ENCODE data around the gene AQP2.

The AQP2 gene

GRCh38 chr12:49974231-49974675 is 23.7 kb downstream of the AQP2 start (continued):
- TF ChIP-seq BACH2 (CRISPR knock-in tag; IDR thresholded peaks at IDR 0.05; ENCODE audit: borderline replicate concordance) (no peak), RARB (CRISPR knock-in tag; IDR thresholded peaks at IDR 0.05) (no peak), ZNF565 (CRISPR knock-in tag; conservative IDR thresholded peaks at IDR 0.05; ENCODE audit: low read depth) (no peak), ISL1 (CRISPR knock-in tag; IDR thresholded peaks at IDR 0.05) (no peak)

- ATAC-seq: no peak
- TF ChIP-seq, protein P1, sequence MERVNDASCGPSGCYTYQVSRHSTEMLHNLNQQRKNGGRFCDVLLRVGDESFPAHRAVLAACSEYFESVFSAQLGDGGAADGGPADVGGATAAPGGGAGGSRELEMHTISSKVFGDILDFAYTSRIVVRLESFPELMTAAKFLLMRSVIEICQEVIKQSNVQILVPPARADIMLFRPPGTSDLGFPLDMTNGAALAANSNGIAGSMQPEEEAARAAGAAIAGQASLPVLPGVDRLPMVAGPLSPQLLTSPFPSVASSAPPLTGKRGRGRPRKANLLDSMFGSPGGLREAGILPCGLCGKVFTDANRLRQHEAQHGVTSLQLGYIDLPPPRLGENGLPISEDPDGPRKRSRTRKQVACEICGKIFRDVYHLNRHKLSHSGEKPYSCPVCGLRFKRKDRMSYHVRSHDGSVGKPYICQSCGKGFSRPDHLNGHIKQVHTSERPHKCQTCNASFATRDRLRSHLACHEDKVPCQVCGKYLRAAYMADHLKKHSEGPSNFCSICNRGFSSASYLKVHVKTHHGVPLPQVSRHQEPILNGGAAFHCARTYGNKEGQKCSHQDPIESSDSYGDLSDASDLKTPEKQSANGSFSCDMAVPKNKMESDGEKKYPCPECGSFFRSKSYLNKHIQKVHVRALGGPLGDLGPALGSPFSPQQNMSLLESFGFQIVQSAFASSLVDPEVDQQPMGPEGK (CRISPR knock-in tag; IDR thresholded peaks at IDR 0.05; ENCODE audit: borderline replicate concordance): no peak
- no peak for TF ChIP-seq ZNF565 (CRISPR knock-in tag; conservative IDR thresholded peaks at IDR 0.05; ENCODE audit: low read depth)
- no peak for TF ChIP-seq ESRRG (CRISPR knock-in tag; IDR thresholded peaks at IDR 0.05)
- TF ChIP-seq ZFP30 (CRISPR knock-in tag; IDR thresholded peaks at IDR 0.05): no peak
- TF ChIP-seq BACH2 (CRISPR knock-in tag; IDR thresholded peaks at IDR 0.05; ENCODE audit: borderline replicate concordance): no peak
- TF ChIP-seq GLIS3 (CRISPR knock-in tag; IDR thresholded peaks at IDR 0.05): no peak
- TF ChIP-seq CSDC2 (CRISPR knock-in tag; IDR thresholded peaks at IDR 0.05): no peak
These were observed 24.3 kb downstream of the AQP2 start for GRCh38 chr12:49974677-49975317.

- ATAC-seq: no peak
- TF ChIP-seq, protein P2, sequence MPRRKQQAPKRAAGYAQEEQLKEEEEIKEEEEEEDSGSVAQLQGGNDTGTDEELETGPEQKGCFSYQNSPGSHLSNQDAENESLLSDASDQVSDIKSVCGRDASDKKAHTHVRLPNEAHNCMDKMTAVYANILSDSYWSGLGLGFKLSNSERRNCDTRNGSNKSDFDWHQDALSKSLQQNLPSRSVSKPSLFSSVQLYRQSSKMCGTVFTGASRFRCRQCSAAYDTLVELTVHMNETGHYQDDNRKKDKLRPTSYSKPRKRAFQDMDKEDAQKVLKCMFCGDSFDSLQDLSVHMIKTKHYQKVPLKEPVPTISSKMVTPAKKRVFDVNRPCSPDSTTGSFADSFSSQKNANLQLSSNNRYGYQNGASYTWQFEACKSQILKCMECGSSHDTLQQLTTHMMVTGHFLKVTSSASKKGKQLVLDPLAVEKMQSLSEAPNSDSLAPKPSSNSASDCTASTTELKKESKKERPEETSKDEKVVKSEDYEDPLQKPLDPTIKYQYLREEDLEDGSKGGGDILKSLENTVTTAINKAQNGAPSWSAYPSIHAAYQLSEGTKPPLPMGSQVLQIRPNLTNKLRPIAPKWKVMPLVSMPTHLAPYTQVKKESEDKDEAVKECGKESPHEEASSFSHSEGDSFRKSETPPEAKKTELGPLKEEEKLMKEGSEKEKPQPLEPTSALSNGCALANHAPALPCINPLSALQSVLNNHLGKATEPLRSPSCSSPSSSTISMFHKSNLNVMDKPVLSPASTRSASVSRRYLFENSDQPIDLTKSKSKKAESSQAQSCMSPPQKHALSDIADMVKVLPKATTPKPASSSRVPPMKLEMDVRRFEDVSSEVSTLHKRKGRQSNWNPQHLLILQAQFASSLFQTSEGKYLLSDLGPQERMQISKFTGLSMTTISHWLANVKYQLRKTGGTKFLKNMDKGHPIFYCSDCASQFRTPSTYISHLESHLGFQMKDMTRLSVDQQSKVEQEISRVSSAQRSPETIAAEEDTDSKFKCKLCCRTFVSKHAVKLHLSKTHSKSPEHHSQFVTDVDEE (CRISPR knock-in tag; IDR thresholded peaks at IDR 0.05): no peak
- TF ChIP-seq POU6F1 (CRISPR knock-in tag; IDR thresholded peaks at IDR 0.05; ENCODE audit: borderline replicate concordance, low read depth) (no peak), ZNF8 (CRISPR knock-in tag; IDR thresholded peaks at IDR 0.05) (no peak), SNAI2 (CRISPR knock-in tag; IDR thresholded peaks at IDR 0.05) (no peak), ISL1 (CRISPR knock-in tag; IDR thresholded peaks at IDR 0.05) (no peak), GLIS3 (CRISPR knock-in tag; IDR thresholded peaks at IDR 0.05) (no peak), ZNF565 (CRISPR knock-in tag; conservative IDR thresholded peaks at IDR 0.05; ENCODE audit: low read depth) (no peak), ARNTL (CRISPR knock-in tag; IDR thresholded peaks at IDR 0.05; ENCODE audit: borderline replicate concordance, low read depth) (no peak), RARB (CRISPR knock-in tag; IDR thresholded peaks at IDR 0.05) (no peak), TCF4 (CRISPR knock-in tag; IDR thresholded peaks at IDR 0.05; ENCODE audit: borderline replicate concordance) (no peak), ESRRG (CRISPR knock-in tag; IDR thresholded peaks at IDR 0.05) (no peak), ZFP30 (CRISPR knock-in tag; IDR thresholded peaks at IDR 0.05) (no peak), TOX (CRISPR knock-in tag; IDR thresholded peaks at IDR 0.05; ENCODE audit: borderline replicate concordance) (no peak)
- TF ChIP-seq, protein P1 (CRISPR knock-in tag; IDR thresholded peaks at IDR 0.05; ENCODE audit: borderline replicate concordance): no peak
These were observed 24.8 kb downstream of the AQP2 start for GRCh38 chr12:49975318-49975761.

GRCh38 chr12:49976557-49976956 is 26.0 kb downstream of the AQP2 start:
- no peak for ATAC-seq
- TF ChIP-seq, protein P1 (CRISPR knock-in tag; IDR thresholded peaks at IDR 0.05; ENCODE audit: borderline replicate concordance): no peak
- TF ChIP-seq OSR1 (CRISPR knock-in tag; IDR thresholded peaks at IDR 0.05) (no peak), ZNF70 (CRISPR knock-in tag; IDR thresholded peaks at IDR 0.05) (no peak), SNAI2 (CRISPR knock-in tag; IDR thresholded peaks at IDR 0.05) (no peak), BACH2 (CRISPR knock-in tag; IDR thresholded peaks at IDR 0.05; ENCODE audit: borderline replicate concordance) (no peak), ZNF565 (CRISPR knock-in tag; conservative IDR thresholded peaks at IDR 0.05; ENCODE audit: low read depth) (no peak), ESRRG (CRISPR knock-in tag; IDR thresholded peaks at IDR 0.05) (no peak), GLIS3 (CRISPR knock-in tag; IDR thresholded peaks at IDR 0.05) (no peak), ISL1 (CRISPR knock-in tag; IDR thresholded peaks at IDR 0.05) (no peak), CREB5 (CRISPR knock-in tag; IDR thresholded peaks at IDR 0.05; ENCODE audit: low read depth) (no peak)
- TF ChIP-seq, protein P2 (CRISPR knock-in tag; IDR thresholded peaks at IDR 0.05): no peak
